ENCODE data around the gene LEFTY1.
A peak's percentile ranks its signal among the peaks of the same experiment; 100 is the strongest.
"Not testable (repeated sequence)": the region's sequence is repeated elsewhere in the genome, so short reads cannot be mapped to it uniquely, and the experiment has no call there.

LEFTY1 gene, protein sequence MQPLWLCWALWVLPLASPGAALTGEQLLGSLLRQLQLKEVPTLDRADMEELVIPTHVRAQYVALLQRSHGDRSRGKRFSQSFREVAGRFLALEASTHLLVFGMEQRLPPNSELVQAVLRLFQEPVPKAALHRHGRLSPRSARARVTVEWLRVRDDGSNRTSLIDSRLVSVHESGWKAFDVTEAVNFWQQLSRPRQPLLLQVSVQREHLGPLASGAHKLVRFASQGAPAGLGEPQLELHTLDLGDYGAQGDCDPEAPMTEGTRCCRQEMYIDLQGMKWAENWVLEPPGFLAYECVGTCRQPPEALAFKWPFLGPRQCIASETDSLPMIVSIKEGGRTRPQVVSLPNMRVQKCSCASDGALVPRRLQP

DNA sequence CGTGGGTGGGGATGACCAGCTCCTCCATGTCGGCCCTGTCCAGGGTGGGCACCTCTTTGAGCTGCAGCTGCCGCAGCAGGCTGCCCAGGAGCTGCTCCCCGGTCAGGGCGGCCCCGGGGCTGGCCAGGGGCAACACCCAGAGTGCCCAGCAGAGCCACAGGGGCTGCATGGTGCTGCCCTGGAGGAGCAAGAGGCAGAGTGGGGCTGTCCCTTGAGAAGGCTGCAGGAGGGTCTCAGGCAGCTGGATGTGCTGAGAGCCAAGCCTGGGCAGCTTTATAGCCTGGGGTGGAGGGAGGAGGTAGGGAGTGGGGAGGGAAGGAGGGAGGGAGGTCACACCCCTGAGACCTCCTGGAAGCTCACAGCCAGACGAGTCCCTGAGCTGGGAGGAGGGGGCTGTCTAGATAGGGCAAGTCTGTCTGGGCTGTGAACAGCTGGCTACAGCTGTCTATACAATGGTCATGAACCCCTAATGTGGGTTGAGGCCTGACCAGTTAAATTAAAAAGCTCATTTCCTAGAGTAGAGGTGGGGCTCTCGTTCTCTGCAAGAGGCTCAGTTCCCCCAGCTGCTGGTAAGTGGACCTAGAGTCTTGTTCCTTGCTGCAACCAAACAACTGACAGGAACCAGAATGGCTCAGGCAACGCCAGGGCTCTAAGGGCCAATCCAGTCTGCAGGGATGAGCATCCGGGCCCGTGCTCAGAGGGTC, at the start of gene LEFTY1:
TSS of gene LEFTY1 (minus strand) at position 249 of the 704 bp plus-strand sequence. CDS start at position 169, 80 bp downstream.
- no peak for DNase-seq

DNA sequence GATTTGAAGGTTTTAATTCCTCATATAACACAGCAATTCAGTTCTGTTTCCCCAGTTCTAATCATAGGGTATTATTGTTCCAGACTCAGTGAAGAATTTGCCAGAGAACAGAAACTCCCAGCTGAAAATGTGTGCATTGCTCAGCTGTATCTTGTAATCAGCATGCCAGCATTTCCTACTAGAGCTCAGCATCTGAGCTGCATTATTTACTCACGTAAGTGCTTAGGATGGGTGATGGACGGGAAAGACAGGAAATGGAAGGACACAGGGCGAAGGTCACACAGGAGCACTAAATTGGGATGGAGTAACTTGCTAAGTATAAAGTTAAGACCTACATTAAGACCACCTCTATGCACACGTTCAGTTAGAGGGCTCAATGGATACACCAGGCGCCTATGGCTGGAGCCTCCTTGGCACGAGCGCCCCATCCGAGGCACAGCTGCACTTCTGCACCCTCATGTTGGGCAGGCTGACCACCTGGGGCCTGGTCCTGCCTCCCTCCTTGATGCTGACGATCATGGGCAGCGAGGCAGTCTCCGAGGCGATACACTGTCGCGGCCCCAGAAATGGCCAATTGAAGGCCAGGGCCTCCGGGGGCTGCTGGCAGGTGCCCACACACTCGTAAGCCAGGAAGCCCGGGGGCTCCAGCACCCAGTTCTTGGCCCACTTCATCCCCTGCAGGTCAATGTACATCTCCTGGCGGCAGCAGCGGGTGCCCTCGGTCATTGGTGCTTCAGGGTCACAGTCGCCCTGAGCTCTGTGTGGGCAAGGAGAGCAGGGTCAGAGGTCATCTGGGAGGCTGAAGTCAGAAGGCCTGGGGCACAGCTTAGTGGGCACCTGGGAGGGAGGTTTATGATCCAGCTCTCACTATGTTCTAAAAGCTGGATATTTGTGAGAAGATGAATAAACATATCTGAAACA, 48.4 kb upstream of the LEFTY1 start:
- DNase-seq, result no peak

DNA sequence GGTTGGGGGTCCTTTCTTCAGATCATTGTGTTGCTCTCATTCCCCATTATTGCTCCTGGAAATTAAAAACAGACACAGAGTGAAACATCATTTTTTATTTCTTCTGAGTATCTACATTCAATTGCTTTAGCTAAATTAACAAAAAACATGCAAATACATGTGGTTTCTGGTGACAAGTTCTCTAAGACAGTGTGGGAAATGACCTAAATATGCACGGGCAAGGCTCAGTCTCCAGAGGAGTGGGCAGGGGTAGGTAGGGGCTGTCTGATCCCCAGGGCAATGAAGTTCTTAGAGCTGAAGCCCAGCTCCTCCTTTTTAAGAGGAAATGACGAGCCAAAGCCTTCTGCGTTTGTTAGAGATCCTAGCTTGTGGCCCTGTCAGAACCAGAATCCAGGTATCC, 47.6 kb upstream of the LEFTY1 start:
- no peak for DNase-seq

DNA sequence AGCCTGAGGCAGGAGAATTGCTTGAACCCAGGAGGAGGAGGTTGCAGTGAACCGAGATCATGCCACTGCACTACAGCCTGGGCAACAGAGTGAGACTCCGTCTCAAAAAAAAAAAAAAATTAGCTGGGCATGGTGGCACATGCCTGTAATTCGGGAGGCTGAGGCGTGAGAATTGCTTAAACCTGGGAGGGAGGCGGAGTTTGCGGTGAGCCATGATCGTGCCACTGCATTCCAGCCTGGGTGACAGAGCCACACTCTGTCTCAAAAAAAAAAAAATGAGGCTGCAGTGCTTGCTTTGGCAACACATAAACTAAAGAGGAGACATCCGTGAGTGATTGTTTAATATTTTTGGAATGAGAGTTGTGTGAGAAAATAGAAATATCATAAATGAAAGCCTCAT, 47.1 kb upstream of the LEFTY1 start:
- DNase-seq, result not testable (repeated sequence)

DNA sequence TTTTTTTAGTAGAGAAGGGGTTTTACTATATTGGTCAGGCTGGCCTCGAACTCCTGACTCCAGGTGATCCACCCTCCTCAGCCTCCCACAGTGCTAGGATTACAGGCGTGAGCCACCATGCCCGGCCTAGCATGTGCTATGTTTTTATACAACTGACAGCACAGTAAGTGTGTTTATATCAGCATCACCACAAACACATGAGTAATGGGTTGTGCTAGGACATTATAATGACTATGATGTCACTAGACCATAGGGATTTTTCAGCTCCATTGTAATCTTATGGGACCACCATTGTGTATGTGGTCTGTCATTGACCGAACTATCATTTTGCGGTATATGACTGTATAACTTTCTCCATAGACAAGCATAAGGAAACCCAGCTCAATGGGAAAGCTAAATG, 45.8 kb upstream of the LEFTY1 start:
- no peak for DNase-seq

DNA sequence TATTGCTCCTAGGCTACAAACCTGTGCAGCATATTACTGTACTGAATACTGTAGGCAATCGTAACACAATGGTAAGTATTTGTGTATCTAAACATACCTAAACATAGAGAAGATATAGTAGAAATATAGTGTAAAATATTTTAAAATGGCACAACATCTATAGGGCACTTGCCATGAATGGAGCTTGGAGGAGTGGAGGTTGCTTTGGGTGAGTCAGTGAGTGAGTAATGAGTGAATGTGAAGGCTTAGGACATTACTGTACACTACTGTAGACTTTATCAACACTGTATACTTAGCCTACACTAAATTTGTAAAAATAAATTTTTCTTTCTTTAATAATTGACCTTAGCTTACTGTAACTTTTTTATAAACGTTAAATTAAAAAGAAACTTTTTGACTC, 44.1 kb upstream of the LEFTY1 start:
- DNase-seq, result peak; percentile 64

DNA sequence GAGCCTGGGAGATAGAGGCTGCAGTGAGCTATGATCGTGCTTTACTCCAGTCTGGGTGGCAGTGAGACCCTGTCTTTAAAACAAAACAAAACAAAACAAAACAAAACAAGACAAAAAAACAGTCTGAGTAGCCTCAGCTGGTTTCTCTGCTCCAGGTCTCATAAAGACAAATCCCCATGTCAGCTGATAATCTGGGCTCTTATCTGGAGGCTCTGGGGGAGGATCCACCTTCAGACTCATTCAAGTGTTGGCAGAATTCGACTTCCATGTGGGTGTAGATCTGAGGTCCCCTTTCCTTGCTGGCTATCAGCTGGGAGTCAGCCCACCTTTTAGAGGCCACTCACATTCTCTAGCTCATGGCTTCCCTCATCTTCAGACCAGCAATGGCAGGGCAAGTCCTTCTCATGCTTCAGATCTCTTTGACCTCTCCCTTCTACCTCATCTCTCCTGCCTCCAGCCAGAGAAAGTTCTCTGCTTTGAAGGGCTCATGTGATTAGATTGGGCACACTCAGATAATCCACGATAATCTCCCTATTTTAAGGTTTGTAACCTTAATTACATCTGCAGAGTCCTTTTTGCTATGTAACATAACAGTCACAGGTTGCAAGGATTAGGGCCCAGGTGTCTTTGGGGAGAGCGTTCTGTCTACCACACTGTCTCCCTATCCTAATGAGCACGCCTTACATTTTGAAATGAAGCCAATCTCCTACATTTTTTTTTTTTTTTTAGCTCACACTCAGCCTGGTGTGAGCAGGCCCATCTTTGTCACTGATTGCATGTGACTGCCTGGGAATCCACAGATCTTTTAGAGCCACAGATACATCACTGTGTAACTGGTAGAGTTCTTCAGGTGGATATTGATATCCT, 42.6 kb upstream of the LEFTY1 start:
- no peak for DNase-seq

DNA sequence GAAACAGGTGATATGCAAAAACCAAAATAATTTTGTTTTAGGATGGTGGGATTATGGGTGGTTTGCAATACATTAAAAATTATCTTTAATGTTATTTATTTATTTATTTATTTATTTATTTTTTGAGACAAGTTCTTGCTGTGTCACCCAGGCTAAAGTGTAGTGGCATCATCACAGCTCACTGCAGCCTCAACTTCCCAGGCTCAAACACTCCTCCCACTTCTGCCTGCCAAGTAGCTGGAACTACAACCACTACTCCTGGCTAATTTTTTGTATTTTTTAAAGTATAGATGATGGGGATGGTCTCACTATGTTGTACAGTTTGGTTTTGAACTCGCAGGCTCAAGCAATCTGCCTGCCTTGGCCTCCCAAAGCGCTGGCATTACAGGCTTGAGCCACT, 41.6 kb upstream of the LEFTY1 start:
- DNase-seq, result no peak

DNA sequence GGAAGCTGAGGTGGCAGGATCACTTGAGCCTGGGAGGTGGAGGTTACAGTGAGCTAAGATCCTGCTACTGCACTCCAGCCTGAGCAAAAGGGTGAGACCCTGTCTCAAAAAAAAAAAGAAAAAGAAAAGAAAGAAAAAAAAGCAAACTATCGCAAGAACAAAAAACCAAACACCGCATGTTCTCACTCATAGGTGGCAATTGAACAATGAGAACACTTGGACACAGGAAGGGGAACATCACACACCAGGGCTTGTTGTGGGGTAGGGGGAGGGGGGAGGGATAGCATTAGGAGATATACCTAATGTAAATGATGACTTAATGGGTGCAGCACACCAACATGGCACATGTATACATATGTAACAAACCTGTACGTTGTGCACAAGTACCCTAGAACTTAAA, 40.5 kb upstream of the LEFTY1 start:
- not testable (repeated sequence) for DNase-seq

DNA sequence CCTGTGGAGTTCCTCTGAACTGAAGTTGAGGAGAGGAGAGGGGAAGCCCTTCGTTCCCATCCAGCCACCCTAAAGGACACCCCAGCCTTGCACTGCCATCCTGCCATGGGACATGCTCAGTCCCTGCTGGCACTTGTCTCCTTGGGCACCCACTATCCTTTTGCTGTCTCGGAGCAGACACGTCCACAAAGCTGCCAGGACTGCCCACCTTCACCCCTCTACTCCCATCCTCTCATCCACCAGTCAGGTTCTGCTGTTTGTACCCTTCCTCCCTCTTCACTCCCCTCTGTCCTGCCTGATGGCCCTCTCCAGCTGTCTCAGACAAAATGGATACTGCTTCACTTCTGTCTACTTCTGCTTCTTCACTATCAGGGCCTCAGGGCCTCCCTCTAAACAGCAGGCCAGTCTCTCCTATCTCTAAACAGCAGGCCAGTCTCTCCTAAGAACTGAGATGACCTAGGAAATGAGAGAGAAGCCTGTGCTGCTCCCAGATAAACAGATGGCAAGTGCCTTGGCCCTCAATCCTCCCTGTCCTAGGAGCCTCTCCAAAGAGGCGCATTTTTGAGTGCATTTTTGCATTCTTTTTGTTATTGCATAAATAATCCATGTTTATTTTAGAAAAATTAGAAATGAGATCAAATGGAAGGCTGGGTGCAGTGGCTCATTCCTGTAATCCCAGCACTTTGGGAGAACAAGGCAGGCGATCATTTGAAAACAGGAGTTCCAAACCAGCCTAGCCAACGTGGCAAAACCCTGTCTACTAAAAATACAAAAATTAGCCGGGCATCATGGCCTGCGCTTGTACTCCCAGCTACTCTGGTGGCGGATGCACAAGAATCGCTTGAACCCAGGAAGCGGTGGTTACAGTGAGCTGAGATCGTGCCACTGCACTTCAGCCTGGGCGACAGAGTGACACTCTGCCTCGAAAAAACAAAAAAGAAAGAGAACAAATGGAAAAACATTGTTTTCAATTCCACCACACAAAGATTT, 39.5 kb upstream of the LEFTY1 start:
- DNase-seq, result no peak

DNA sequence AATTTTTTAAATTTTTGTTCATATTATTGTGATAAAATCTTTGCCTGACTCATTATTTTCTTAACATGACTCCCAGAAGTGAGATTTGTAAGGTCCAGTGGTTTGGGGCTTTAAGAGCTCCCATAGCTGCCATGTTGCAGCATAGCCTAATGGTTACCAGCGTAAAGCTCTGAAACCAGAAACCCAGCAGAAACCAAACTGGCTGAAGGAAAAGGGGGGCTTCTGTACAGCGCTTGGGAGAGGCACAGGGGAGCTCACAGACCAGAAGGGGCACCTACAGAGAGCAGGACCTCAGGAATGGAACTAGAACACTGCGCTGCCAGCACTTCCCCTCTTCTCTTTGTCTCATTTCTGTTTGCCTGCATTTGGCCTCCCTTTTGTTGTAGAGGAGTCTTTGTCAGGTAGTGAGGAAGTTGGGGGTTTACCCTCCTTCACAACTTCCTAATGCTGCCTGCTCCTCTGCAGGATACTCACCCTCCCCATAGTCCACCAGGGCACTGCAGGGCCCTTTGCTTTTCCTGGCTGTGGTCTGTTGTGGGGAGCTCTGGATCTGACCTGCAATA, 37.7 kb upstream of the LEFTY1 start:
- no peak for DNase-seq

DNA sequence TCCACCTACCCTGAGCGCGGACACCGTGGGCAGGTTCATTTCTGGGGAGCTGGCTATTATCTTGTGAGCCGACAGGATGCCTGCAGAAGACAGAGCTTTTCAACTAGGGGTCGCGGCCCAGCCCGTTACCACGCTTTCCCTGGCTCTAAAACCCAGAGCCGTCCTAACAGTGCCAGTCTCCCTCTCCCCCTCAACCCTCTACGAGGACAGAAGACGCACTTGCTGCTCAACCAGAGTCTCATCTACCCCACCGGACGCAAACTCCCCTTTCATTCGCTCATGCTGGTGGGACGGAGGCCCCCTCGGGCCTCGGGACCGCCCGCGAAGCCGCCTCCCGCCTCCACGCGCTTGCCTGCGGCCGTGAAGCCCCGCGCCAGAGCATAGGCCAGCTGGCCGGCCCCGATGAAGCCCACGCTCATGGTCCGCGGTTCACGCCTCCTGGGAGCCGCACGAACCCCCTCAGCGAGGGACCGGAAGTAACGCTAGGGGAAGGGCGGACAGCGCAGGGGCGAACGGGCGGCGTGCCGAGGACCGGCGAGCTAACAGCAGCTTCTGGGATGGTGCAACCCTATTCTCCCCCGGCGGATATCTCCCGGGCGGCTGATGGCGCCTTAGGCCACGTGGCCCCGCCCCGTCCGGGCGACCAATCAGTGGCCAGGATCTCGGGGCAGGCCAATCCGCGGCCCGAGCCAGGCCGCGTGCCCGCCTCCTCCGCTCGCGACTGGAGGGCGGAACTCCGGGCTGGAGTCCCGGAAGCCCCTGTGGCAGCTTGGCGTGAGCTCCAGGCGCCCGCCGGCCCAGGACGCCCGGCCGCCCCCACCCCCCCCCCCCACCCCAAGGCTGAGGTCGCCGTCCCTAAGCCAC, 35.0 kb upstream of the LEFTY1 start, which contains the start of gene PYCR2:
TSS of gene PYCR2 (minus strand) at position 559 of the 864 bp plus-strand sequence. CDS start at position 419, 140 bp downstream.
- DNase-seq, result peak; percentile 83

DNA sequence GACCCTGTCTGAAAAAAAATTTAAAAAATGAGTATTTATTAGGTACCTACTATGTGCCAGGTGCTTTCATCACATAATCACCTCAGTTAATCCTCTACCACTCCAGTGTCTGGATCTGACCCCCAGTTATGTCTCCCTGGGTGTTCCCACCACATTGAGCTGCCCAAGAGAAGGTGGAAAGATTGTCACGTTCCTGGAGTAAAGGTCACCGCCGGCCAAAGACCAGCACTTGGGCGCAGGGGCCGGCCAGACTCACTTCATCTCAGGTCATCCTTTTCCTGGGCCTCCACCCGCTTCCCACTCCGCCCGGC, 34.4 kb upstream of the LEFTY1 start:
- DNase-seq, result no peak

DNA sequence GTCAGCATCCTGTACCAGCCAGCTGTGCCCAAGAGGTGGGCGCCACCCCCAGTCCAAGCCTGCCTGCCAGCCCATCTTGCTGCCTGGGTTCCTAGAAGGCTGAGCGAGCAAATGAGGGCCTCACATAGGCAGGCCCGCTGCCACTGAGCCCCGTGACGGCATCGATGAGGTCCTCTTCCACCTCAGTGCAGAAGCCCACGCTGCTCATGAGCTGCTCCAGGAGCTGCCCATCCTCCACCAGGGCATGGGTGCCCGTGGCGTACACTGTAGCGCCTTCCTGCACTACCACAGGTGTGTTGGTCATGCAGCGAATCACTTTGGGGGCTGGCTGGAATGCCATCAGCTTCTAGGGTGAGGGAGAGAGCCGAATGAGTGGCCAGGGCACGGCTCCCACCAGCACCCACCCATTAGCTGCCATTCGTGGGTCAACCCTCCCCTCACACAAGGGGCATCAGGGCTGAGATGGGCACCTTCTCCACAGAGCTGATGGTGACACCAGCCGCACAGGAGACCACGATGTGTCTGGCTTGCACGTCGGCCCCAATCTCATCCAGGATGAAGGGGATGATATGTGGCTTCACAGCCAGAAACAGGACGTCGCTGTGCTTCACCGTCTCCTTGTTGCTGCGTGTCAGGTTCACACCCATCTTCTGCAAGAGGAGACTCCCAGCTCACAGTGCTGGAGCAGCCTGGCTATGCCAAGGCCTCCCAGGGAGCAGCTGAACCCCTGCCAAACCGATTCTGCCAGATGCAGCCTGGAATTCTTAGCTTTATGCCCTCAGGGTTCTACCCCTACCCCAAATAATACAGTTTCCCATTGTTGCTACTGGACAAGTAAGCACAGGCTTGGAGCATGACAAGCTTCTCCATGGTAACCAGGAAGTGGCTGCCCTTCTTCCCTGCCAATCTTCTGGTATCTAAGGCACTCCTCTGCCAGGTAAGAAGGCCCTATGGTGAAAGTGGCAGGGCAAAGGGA, 33.1 kb upstream of the LEFTY1 start:
- no peak for DNase-seq

DNA sequence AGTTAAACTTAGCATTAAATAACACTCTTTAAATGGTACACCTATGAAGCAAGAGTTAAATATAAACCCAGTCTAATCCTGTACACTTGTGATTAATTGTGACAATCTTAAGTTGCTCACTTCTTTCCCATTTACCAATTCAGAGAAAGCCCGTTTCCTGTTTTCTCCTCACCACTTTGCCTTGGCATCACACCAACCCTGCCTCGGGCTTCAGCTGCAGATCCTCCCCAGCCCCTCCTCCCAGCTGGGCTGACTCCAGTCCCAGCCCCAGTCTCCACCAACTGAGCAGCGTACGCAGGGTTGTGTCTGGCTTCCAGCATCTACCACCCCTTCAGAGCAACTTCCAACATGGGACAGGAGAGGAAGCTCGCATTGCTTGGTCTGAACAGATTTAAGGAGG, 31.0 kb upstream of the LEFTY1 start:
- no peak for DNase-seq

DNA sequence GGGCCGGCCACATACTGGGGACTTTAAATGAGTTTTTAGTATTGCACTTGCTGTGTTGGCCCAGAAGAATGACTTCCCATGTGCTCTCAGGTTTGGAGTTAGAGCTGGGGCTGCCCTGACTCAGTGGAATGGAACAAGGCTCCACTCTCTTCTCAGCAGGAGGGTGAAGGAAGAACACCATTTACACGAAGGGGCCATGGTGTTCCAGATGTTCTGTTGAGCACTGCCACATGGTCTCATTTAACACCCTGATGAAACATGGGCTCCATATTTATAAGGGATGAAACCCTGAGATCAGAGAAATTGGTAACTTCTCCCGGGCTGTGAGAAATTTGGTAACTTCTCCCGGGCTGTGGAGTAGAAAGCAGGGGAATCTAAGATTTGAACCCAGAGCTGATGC, 29.3 kb upstream of the LEFTY1 start:
- DNase-seq, result no peak

DNA sequence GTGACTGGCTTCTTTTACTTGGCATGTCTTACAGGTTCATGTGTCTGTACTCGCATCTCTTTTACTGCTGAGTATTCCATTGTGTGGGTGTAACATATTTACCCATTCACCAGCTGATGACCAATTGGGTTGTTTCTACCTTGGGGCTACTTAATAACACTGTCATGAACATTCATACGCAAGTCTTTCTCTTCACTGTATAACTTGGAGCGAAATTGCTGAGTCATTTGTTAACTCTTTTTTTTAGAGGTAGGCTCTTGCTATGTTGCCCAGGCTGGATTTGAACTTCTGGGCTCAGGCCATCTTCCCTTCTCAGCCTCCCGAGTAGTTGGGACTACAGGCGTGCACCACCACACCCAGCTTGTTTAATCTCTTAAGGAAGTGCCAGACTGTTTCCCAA, 28.6 kb upstream of the LEFTY1 start:
- DNase-seq, result no peak

DNA sequence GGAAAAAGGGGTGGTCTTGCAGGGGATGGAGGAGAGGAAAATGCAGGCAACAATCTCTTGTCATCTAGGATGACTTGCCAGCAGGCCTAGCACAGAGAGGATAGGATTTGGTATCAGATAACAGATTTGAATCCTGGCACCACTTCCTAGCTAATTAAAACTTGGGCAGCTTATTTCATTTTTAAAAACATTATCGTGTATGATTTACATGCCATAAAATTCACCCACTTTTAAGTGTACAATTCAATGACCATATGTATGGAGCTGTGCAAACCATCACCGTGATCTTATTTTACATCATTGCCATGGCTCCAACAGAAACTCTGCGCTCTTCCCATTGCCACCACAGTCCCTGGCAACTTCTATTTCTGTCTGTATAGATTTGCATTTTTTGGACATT, 28.2 kb upstream of the LEFTY1 start:
- DNase-seq, result no peak

Data from amniotic stem cell (primary cell).